Ovary (tissue), 9 donors: ENCODE data around the gene CUL4A. TPM values are rescaled to one million over a fixed set of nuclear protein-coding genes. Genes with fewer than 3 reads are reported as not detected.

Experiments used
- DNase-seq, 5 donors: peaks; one replicate each; pipeline ENCODE4 v3.0.0-alpha.2; 2019 to 2020
- H3K27ac ChIP-seq, 2 donors: fragments of 200-600 bp; one replicate each; pipeline versions ENCODE4 v1.5.1 to v1.8.0; 2019 to 2022
- H3K27me3 ChIP-seq: fragments of 200-600 bp; one replicate; pipeline ENCODE4 v1.8.0; 2022
- H3K36me3 ChIP-seq: fragments of 200-600 bp; sonication (generic); one replicate; pipeline ENCODE4 v1.5.1; 2019
- H3K4me1 ChIP-seq: one replicate; pipeline ENCODE4 v1.8.1; 2013; ENCODE audit warnings: mild to moderate bottlenecking, moderate library complexity; ENCODE audit not compliant: insufficient read depth
- H3K4me3 ChIP-seq: fragments of 200-600 bp; sonication (generic); one replicate; pipeline ENCODE4 v1.5.1; 2017
- H3K9me3 ChIP-seq, 2 donors: fragments of 200-600 bp in 1 of 2; sonication (generic) in 1 of 2; one replicate each; pipeline versions ENCODE4 v1.5.1 to v1.8.1; 2013 to 2019; ENCODE audit warnings: mild to moderate bottlenecking in 1 of 2, moderate library complexity in 1 of 2
- EP300 ChIP-seq: sonication (generic); formaldehyde crosslinking; IDR thresholded peaks from one replicate; pipeline ENCODE4 v1.6.1; 2017; ENCODE audit warnings: antibody characterized with exemption
- POLR2A ChIP-seq: fragments of 450-650 bp; IDR thresholded peaks from one replicate; pipeline ENCODE4 v1.6.1; 2017; ENCODE audit warnings: antibody characterized with exemption, mild to moderate bottlenecking, moderate library complexity
- WGBS, 3 donors: extraction: QIAGEN DNeasy Blood & Tissue Kit in 1 of 3; methylation state at CpG; one replicate each; pipeline versions ENCODE4 v1.1.5 to v1.1.7; 2013 to 2017; 5-methylcytosine and 5-hydroxymethylcytosine counted together
- intact Hi-C, 4 donors: fragments of 100-400 bp; cut with DNase I; formaldehyde crosslinking; loops; one replicate each; pipeline versions ENCODE4 v1.11.0 to v1.15.1; 2022 to 2023
- polyA plus RNA-seq, 2 donors: library from polyadenylated mRNA; stranded (reverse); fragments of 200-250 nt in 1 of 2; fragments of 350-450 nt in 1 of 2; fragmentation: Illumina TruSeq in 1 of 2; extraction: RNeasy Lipid Tissue Mini Kit (QIAGEN cat#74804) in 1 of 2; gene quantifications; one replicate each; pipeline ENCODE4 v1.2.3, GENCODE V29; 2013 to 2014
- total RNA-seq, 7 donors: library from RNA; depleted of rRNA in 2 of 7; stranded (reverse); fragments of >200 nt in 2 of 7; fragmentation: NEBNext Ultra II Directional in 3 of 7; extraction: Animal tissue kit (Norgen Biotek cat#: 25700) in 3 of 7; gene quantifications; one replicate each; pipeline versions ENCODE4 v1.1.0 to v1.2.4, GENCODE V29; 2016 to 2023
- TF ChIP-seq, protein P1 (sequence below), 3 donors: fragments of 450-650 bp in 2 of 3; fragments of 200-600 bp in 1 of 3; IDR thresholded peaks; one replicate each; pipeline versions ENCODE4 v1.5.1 to v1.8.0; 2016 to 2022; ENCODE audit warnings: antibody characterized with exemption in 3 of 3, mild to moderate bottlenecking in 1 of 3
- donor health status: DM: no; HTN: no; CAD: no; lungs with moderate emphysema.
- donor health status: DM: no; HTN: no; CAD: no.
- donor health status: Bipolar disorder and iron deficiency.
- donor health status: DM: yes; HTN: yes; CAD: no.
- donor health status: DM: no; HTN: no; CAD: no.
- donor health status: DM: yes; HTN: yes; CAD: no.

The CUL4A gene
- total and polyA plus RNA-seq, 9 donors, result 24.0 to 66.4 (median 43.5) TPM

DNA sequence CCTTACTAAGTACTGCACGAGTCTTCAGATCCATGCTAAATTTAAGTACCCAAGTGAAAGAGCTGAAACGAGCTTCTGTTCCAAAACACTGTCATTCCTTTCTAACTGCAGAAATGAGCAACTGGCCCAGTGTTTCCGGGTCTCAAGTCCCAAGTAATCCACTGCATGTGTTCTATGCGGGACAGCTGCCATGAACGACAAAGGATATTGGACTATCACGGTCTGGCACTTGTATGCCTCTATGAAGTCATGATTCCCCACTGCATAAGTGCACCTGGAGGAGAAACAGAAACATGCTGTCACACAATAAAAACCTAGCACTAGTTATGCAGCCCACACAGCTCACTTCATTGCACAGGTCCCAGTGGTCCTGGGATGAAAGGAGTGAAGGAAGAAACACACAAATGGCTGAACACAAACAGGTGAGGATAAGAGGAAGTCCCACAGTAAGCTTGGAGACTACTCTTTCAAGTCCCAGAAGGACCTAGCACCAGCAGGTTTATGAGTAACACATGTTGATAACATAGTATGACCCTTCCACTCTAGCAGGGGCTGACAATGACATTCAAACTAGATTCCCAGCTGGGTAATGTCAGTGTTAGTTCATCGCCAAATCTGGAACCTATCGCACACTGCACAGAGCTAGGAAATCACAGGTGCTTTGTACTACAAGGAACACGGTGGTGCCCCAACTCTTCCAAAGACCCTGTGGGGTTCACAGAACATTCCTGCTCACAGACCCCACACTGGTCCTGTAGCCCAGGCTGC lies 12.3 kb upstream of the CUL4A start:
- Histone ChIP-seq H3K27ac (no peak overlapping the region), H3K9me3 (no peaks in the 10 kb centered on the region), H3K36me3 (no peaks in the 10 kb centered on the region), H3K27me3 (no peaks in the 10 kb centered on the region), H3K4me3 (no peak overlapping the region), H3K4me1 (no peaks in the 10 kb centered on the region)
- 87 to 91% (median 88%) methylated on average over 9 of the region's 9 CpGs for WGBS, 3 donors
- DNase-seq, result no peak
- TF ChIP-seq, protein P1, sequence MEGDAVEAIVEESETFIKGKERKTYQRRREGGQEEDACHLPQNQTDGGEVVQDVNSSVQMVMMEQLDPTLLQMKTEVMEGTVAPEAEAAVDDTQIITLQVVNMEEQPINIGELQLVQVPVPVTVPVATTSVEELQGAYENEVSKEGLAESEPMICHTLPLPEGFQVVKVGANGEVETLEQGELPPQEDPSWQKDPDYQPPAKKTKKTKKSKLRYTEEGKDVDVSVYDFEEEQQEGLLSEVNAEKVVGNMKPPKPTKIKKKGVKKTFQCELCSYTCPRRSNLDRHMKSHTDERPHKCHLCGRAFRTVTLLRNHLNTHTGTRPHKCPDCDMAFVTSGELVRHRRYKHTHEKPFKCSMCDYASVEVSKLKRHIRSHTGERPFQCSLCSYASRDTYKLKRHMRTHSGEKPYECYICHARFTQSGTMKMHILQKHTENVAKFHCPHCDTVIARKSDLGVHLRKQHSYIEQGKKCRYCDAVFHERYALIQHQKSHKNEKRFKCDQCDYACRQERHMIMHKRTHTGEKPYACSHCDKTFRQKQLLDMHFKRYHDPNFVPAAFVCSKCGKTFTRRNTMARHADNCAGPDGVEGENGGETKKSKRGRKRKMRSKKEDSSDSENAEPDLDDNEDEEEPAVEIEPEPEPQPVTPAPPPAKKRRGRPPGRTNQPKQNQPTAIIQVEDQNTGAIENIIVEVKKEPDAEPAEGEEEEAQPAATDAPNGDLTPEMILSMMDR (IDR thresholded peaks at IDR 0.05), result no peak
- TF ChIP-seq POLR2A (no peak), EP300 (no peak)
- intact Hi-C loops, result no loop called here

DNA sequence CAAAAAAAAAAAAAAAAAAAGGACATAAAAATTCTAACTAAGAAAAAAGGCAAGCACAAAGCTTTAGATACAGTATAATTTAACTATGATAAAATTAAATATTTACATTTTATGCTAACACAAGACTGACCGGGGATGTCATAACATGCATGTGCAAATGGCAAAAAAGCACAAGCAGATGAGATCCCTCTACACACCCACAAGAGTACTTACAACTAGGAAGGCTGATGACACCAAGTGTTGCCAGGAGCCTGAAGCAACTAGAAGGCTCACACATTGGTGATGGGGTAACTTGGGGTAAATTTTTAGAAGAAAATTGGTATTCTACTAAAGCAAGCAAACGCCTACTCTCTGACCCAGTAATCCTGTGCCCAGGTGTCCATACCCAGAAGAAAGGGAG lies 7.6 kb upstream of the CUL4A start:
- no peaks in the 10 kb centered on the region for H3K36me3 ChIP-seq

DNA sequence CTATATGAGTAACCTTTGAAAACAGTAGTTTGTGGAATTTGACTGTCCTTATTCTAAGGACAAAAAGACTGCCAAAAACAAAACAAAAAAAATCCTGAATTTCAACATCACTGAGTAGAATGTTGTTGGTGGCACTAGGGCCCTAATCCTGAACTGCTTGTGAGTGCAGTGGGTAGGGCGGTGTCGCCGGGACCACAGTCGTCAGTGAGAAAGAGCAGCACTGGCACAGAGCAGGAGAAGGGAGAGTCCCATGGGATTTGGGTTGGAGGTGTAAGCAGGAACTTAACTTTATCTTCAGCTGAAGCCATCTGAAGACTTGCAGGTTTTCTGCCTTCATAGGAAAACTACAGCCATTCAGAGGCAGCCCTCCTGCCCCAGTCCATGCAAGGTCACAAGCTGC lies 6.5 kb upstream of the CUL4A start:
- Histone ChIP-seq H3K27me3 (no peaks in the 10 kb centered on the region), H3K9me3 (no peaks in the 10 kb centered on the region), H3K4me3 (no peak overlapping the region), H3K27ac (no peak overlapping the region), H3K36me3 (no peaks in the 10 kb centered on the region), H3K4me1 (peaks cover 11% of the 10 kb centered on the region)
- TF ChIP-seq, protein P1 (IDR thresholded peaks at IDR 0.05), result no peak
- no peak for TF ChIP-seq EP300
- intact Hi-C loops, result loop anchor here in 2 of 4 donors (10.0 kb wide), 2 partner anchors 48 to 168 kb away; partner anchors contain the start of gene PROZ (in 1 of the 2)
- WGBS, 3 donors, result 83 to 92% (median 92%) methylated on average over 4 of the region's 4 CpGs
- no peak for DNase-seq

More for the DNA sequence above, 7.6 kb upstream of the CUL4A start:
- H3K27me3 ChIP-seq, result no peaks in the 10 kb centered on the region
- peaks cover 8% of the 10 kb centered on the region for H3K4me1 ChIP-seq
- no peak for DNase-seq
- no peak for TF ChIP-seq POLR2A
- no peak for TF ChIP-seq EP300
- TF ChIP-seq, protein P1 (IDR thresholded peaks at IDR 0.05), result no peak
- no peaks in the 10 kb centered on the region for H3K9me3 ChIP-seq
- intact Hi-C loops, result loop anchor here in 2 of 4 donors (10.0 kb wide), 2 partner anchors 47 to 167 kb away; partner anchors contain the start of gene PROZ (in 1 of the 2)
- no peak overlapping the region for H3K4me3 ChIP-seq
- 60 to 75% (median 71%) methylated on average over 2 of the region's 2 CpGs for WGBS, 3 donors
- no peak overlapping the region for H3K27ac ChIP-seq

DNA sequence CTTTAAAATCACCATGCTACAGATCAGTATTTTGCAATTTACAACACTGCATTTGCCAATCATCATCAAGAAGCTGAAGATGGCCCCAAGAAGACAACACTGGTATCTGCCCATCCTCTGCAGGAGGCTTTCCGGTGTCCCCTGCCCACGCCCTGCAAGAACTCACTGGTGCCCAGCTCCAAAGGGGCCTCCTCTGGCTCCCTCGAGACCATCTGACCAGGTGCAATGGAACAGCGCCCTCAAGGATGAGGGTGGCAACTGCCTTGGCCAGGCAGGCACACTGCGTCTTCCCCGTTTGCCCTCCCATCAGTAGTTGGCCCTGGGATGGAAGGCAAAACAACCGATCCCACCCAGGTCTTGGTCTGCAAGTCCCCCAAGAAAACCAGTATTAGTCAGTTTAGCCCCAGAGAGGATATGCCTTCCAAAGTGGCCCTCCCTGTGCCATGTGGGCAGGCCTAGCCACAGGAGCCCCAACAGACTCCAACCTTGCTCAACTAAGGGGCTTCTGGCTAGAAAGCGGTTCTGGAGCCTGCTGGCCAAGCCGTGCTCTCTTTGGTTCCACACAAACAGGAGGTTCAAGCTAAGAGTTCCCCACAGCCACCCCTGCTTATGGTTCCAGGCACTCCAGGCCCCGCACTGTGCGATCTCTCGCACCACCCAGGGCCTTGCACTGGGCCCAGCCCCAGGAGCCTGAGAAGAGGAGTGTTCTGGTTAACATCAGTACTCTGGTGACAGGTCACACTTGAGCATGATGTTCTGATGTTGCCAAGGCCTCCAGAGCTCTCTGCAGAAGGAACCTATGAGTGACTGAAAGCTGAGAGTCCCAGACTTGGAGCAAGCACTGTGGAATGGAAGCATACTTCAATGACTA lies 5.7 kb upstream of the CUL4A start:
- H3K4me3 ChIP-seq, result no peak overlapping the region
- TF ChIP-seq EP300 (no peak), POLR2A (no peak)
- TF ChIP-seq, protein P1 (IDR thresholded peaks at IDR 0.05), result no peak
- H3K27ac ChIP-seq, result no peak overlapping the region
- intact Hi-C loops, result loop anchor here in 2 of 4 donors (10.0 kb wide), 2 partner anchors 49 to 169 kb away; partner anchors contain the start of gene PROZ (in 1 of the 2)
- DNase-seq, result no peak
- H3K27me3 ChIP-seq, result no peaks in the 10 kb centered on the region
- H3K36me3 ChIP-seq, result no peaks in the 10 kb centered on the region
- no peaks in the 10 kb centered on the region for H3K9me3 ChIP-seq
- H3K4me1 ChIP-seq, result peaks cover 11% of the 10 kb centered on the region
- 94 to 95% (median 94%) methylated on average over 11 to 12 of the region's 12 CpGs for WGBS, 3 donors
